HG03565 (cell line): ENCODE results near the gene CD38.
"Not testable (repeated sequence)": the region's sequence is repeated elsewhere in the genome, so short reads cannot be mapped to it uniquely, and the experiment has no call there.

Experiments
- ATAC-seq: cut with Tn5 transposase; IDR thresholded peaks from one replicate; pipeline ENCODE4 v1.9.1; 2021; ENCODE audit warnings: mild to moderate bottlenecking, moderate library complexity; ENCODE audit not compliant: unreplicated experiment

The CD38 gene

DNA sequence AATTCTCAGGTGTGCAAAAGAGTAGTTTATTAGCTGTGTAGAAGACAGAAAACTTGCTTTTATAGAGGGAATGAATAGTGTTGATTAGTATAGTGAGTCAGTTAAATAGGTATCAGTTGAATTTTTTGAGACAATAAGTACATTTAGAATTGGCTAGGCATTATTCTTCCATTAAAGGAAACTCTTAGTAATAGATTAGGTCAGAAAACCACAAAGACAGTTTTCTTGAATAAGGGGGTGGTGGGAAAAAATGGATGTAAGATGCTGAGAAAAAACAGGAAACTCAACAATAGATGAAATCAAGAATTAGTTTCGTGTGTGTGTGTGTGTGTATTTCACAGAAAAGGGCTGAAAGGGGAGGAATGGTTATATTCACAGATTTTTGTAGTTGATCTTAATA, 16.8 kb downstream of the CD38 start:
- ATAC-seq: no peak

DNA sequence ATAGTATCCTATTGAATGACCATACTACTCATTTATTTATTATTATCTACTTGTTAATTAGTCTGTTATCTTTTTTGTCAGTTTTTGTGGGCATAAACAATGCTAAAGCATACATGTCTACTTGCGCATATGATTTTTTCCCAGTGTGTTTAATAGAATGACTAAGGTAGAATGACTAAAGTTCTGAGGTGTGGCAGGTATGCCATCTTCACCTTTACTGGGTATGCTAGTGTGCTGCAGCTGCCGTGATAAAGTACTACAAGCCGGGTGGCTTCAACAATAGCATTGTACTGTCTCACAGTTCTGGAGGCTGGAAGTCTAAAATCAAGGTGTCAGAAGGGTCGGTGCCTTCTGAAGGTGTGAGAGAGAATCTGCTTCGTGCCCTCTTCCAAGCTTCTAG, 19.2 kb downstream of the CD38 start:
- no peak for ATAC-seq

DNA sequence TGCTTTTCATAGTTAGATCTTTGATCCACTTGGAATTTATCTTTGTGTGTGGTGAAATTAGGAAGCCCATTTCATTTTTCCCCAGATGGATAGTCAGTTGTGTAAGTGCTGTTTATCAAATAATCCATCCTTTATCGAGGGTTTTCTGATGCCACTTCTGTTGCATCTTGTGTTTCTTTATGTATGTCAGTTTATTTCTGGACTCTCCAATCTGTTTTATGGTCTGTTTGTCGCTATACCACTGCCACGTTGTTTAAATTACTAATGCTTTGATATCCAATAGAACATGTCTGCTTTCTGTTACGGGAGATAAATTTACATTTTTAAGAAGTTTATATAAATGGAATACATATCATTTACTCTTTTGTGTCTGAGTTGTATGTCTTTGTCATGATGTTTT, 21.0 kb downstream of the CD38 start:
- no peak for ATAC-seq

DNA sequence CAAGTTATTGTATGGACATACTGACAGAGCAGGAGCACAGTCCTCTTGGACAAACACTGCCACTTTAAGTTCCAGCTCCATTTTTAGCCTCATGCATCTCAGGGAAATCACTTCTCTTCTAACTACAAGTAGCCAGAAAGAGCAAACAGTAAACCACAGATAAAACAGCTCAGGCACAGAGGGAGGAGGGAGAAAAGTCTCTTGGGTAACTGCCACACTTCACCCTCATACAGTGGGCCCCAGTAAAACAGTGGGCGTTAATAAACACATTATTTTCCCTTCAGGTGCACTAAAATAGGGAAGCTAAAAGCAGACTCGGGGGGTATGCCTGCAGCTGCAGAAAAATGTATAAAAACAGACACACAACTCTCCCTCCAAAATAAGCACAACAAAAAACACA, 21.6 kb downstream of the CD38 start:
- no peak for ATAC-seq

DNA sequence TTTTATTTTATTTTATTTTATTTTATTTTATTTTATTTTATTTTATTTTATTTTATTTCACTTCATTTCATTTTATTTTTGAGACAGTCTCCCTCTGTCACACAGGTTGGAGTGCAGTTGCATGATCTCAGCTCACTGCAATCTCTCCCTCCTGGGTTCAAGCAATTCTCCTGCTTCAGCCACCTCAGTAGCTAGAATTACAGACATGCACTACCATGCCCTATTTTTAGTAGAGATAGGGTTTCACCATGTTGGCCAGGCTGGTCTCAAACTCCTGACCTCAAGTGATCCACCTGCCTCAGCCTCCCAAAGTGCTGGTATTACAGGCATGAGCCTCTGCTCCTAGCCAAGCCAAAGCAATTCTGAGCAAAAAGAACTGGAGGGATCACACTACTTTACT, 24.4 kb downstream of the CD38 start:
- ATAC-seq: not testable (repeated sequence)

DNA sequence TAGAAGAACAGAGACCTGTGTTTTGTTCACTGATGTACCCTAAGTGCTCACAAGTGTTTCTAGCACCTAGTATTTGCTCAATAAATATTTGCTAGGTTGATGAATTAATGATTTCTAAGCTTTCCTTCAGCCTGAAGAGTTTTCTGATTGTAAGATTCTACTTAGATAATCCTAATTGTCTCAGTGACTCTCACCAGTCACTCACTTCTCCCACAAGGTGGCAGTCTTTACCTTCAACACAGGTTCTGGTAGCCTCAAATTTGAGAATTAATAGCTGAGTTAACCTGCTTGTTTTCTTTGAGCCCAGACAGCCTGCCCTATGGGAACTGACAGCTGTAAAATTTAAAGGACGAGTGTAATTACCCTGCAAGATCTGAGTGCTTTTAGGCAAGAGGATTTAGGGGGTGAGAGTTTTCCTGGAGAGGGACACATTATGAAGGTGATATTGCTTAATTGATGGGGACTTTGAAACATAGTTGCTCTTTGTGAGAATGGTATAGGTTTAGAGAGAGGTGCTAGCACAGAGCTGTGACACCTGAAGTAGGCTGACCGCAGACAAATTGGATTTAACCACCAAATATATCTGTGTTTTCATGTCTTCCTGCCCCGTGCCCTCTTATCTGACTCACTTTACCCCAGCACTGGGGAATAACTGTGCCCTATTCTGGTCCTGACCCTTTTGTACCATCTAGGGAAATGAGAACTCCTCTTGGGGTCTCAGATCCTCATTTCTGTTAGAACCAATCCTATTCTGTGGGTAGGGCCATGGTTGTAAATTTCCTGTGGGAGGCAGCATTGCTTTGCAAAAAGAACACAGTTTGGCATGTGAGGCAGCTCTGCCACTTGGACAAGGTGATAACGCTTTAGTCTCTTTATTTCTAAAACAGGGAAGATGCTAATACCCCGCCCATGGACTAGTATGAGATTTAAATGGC, 27.7 kb downstream of the CD38 start:
- ATAC-seq: peak; percentile 30

DNA sequence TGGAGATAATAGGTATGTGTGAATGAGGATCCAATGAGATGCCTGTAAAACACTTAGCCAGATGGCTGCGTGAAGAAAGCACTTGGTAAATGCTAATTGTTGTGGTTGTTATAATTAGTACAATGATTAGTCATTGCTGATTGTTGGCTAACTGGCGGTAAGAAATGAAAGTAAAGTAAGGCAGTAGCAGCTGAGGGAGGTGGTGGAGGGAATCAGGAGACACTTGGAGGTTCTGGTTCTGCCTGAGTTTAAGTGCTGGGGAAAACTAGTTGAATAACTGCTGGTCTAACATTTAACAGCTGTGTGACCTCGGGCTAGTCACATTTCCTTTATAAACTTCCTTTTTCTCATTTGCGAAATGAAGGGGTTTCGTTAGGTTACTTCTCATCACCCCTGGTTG, 30.9 kb downstream of the CD38 start:
- ATAC-seq: peak; percentile 74

DNA sequence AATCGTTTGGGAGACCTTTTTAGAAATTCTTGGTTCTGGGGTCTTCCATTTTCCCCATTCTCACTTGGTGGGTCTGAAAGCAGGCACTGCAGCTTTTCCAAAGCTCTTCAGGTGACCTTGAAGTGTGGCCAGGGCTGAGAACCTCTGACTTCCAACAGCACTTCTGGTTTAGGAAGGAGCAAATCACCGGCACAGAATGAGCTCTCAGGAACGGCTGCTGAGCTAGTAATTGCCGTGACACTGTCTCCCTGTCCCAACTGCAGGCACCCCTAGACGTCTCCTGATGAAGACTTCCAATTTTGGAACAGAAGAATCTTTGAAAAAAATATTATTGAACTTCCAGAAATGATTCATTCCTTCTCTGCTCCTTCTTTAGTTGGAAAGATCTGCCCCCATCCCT, 31.3 kb downstream of the CD38 start:
- no peak for ATAC-seq

DNA sequence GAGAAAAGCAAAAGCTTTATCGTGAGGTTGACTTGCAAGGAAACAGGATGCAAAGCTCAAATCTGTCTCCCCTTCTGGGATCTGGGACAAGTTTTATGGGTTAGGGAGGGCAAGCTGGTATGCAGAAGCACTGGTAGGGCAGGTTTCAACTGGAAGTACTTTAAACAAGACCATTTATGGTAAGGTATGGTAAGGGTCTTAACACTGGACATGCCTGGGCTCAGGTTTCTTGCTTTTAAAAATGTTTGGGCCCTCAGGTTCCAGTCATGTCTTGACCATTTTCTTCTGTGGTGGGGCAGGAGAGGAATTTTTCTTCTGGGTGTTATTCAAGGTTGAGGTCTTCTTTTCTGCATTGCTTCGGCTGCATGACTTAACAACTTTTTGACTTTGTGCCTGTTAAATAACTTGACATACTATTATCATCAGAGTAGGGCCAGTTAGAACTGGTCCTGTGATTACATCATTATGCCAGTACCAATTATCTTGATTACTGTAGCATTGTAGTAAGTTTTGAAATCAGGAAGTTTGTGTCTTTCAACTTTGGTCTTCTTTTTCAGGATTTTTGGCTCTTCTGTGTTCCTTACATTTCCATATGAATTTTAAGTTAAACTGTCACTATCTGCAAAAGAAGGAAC, 33.7 kb downstream of the CD38 start:
- ATAC-seq: no peak

DNA sequence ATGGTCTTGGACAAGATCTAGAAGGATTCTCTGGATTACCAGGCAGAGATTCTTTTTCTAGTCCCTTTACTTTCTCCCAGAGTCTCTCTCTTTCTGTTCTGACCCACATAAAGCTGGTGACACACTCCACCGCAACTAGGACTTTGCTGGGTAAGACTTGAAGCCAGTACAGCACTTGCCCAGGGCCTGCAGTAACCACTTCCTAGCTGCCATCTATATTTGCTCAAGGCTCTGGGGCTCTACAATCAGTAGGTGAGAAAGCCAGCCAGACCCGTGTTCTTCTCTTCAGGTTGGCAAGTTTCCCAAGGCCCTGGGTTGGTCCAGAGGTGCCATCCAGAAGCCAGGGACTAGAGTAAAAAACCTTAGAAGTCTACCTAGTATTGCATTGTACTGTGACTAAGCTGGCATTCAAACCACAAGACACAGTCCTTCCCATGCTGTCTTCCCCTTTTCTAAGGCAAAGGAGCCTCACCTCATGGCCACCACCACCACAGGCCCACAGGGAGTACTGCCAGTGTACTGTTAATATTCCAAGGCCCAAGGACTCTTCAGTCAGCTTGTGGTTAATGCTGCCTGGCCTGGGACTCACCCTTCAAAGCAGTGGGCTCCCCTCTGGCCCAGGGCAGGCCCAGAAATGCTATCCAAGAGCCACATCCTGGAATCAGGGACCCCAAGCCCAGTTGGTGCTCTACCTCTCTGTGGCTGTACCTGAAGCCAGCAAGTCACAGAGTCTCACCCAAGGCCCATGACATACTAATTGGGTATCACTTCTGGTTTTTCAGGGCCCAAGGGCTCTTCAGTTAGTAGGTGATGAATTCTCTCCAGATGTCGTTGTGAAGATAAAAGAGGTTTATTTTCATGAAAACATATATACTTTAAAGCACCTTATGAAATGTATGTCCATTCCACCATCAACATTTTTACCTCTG, 54.7 kb downstream of the CD38 start:
- no peak for ATAC-seq

DNA sequence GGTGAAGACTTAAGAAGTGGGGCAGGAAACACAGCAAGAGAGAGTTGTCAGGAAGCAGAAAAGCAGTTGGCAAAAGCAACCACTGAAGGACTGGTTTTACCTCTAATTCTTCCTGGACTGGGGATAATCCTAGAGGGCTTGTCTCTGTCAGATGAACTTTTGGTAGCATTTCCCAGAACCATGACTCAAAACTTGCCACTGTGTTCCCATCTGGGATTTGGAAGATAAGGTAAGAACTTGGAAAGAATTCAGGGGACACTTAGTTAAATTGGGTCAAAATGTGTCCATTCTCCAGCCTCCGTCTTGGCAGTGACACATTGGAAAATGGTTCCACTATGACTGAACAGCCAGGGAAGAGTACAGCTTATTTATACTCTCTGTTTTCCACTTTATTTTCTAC, 55.7 kb downstream of the CD38 start:
- ATAC-seq: no peak

DNA sequence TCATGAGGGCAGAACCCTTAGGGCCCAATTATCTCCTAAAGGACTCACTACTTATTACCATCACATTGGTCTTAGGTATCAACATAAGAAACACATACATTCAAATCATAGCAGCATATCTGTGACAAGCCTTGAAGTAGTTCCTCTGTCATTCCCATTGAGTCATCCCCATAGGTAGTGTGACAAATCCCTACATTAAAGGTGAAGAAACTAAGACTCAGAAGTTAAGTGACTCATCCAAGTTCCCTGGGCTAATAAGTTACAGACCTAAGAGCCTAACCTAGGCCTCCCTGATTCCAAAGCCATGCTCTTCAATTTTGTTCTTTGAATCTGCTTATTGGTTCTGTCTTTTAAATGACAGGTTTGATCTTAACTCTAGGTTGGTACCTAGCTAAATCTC, 58.2 kb downstream of the CD38 start:
- no peak for ATAC-seq

DNA sequence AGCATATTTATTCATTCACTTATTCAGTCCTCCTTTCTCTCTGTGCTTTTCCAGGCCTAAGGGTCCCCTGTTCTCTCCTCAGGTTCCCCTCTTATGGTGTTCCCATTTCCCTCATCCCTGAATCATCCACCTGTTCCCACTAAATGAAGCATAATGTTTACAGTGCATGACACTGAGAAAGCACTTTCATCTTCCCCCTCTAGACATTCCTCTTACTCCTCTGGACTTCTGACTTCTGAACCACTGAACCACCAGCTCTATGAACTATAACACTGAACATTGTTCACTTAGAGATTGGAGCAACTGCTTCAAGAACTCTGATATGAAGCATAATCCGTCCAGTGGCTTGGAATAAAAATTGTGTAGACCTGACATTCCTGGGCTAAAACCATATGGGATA, 59.5 kb downstream of the CD38 start:
- ATAC-seq: no peak

DNA sequence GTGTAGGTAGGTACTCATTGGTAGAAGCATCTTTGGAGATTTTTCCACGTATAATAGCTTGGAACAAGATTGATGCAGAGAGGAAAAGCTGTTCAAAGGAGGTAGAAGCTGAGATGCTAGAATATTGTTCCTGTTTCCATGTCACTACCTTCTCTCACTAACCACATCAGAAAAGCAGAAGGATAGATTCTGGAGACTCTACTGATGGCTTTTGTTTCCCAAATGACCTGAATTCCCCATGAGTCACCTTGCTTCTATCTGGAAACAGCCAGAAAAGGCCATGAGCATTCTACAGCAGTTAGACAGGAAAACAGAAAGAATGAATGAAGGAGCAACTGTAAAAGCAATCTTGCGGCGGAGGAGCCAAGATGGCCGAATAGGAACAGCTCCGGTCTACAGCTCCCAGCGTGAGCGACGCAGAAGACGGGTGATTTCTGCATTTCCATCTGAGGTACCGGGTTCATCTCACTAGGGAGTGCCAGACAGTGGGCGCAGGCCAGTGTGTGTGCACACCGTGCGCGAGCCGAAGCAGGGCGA, 63.1 kb downstream of the CD38 start:
- not testable (repeated sequence) for ATAC-seq

DNA sequence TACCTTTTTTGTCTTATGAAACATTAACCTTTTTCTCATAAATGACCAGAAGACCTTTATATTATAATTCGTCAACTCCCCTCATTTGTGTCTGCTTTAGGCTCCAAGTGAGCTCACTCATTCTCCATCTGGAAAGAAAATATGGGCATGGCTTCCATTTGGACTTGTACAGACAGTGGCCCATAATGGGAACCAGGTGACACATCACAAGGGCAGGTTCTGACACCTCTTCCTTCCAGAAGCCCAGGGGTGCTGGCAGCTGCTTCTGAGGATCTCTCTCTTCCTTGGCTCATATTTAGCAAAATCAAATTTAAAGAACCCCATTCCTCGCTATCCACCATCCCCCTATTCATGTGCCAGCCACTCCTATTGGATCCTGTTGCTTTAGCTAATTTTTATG, 69.6 kb downstream of the CD38 start:
- no peak for ATAC-seq

DNA sequence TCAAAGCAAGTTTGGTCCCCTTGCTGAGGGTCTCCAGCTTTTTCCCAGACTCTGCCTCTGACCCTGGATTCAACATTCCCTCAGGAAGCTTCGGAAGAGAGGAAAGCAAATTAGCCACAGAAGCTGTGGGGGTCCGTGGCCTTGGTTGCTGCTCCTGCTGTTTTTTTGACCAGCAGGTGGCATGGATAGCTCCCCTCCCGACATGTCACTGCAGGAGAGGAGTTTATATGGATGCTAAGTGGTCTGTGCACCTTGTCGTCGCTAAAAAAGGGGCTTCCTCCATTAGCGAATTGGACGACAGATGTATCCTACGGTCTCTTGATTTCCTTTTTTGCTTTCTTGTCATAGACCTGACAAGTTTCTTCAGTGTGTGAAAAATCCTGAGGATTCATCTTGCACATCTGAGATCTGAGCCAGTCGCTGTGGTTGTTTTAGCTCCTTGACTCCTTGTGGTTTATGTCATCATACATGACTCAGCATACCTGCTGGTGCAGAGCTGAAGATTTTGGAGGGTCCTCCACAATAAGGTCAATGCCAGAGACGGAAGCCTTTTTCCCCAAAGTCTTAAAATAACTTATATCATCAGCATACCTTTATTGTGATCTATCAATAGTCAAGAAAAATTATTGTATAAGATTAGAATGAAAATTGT, 70.2 kb downstream of the CD38 start:
- no peak for ATAC-seq

DNA sequence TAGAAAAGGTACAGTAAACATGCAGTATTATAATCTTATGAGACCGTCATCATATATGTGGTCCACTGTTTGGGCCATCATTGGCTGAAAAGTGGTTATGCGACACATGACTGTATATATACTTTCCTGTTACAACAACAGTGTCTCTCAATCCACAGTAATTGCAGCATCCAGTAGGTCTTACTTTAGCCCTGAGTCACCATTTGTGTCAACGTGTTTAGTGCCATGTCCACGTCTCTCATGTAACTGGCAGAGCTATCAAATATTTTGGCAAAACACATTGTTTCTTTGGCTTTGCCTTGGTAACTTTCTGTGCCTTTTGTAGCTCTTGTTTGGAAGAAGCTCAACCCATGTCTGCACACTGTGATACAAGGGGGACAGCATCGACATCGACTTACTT, 73.8 kb downstream of the CD38 start:
- ATAC-seq: no peak

DNA sequence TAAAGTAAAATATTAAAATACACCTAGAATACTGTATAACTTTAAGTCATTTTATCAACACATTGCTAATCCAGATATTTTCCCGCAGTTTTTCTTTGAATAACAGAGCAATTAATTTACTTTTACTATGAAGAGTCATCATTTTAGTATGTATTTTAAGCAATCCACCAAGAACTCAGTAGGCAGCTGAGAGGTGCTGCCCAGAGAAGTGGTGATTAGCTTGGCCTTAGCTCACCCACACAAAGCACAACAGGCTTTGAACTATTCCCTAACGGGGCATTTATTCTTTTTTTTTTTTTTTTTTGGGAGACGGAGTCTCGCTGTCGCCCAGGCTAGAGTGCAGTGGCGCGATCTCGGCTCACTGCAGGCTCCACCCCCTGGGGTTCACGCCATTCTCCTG, 74.4 kb downstream of the CD38 start:
- ATAC-seq: no peak

DNA sequence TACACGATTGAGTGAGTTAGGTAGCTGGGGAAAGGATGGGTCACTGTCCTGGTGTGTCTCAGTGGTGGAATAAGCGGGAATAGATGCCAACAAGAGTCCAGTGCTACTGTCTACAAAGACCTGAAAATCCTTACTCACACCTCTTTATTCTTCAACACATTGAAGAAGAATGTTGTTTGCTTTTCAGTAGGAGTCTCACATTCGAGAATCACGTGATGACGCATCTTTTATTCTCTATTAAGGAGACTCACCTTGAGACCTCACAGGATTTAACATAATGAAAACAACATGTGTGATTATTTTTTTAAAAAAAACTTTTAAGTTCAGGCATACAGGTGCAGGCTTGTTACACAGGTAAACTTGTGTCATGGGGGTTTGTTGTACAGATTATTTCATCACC, 75.2 kb downstream of the CD38 start:
- no peak for ATAC-seq

DNA sequence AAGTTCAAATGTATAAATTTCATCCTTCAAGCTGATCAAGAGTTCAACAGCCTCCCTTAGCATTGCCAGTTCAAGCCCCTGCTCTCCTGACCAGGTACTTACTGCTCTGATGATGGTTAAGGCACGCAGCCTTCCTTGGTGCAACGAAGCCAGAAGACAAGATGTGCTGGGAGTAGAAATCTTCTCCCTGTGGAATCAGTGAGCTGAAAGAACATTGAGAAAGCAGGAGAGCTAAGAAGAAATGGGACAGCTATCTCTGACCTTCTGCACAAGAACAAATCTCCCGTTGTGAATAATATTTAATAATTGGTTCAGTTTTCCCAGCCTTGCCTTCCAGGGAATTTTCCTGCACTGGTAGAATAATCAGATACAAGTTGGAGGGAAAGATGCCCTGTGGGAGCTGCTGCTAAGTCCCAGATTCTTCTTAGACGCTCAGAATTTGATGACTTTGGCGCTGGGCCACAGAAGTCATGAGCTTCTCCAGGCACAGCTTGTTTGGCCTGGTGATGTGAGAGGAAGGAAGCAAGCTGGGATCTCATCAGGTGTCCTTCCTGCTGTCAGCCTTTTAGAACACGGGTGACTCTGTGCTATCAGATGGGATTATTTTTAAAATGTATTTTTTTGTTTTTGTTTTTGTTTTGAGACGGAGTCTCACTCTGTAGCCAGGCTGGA, 77.8 kb downstream of the CD38 start:
- no peak for ATAC-seq
